K562 (cell line): ENCODE data around the gene AMOTL1. TPM values are rescaled to one million over a fixed set of nuclear protein-coding genes. Genes with fewer than 3 reads are reported as not detected.

Source experiments
- ATAC-seq: fragments of 200-7000 bp; cut with Tn5 transposase; 3 replicates; pipeline ENCODE4 v1.9.1; 2020; ENCODE audit warnings: moderate library complexity
- BruUV-seq: library from RNA; stranded (reverse); fragments of 400-500 nt; replicated peaks from 2 replicates; lab custom pipeline; 2021; lab: Mats Ljungman, UMichigan
- CTCF ChIA-PET: fragments of 300-600 bp; formaldehyde crosslinking; extraction: SDS; loops from one replicate; lab custom pipeline; 2021; ENCODE audit warnings: low intra/inter-chr PET ratio; lab: Yijun Ruan, JAX
- POLR2A ChIA-PET: fragments of 300-600, 350-650 bp; sonication (Branson Sonifier 250); formaldehyde crosslinking; extraction: SDS; loops from one replicate; lab custom pipeline; 2021; ENCODE audit warnings: antibody characterized with exemption, inconsistent platforms; lab: Yijun Ruan, JAX
- DNase-seq, 4 experiments: peaks; one replicate each; pipeline versions ENCODE4 v3.0.0 to v3.0.0-alpha.2; 2011 to 2018; ENCODE audit warnings: low spot score in 3 of 4, mixed read lengths in 3 of 4; ENCODE audit errors: extremely low read depth in 1 of 4
- FAIRE-seq: peaks from 2 replicates; lab custom pipeline; 2011; peaks lifted over from hg19 to GRCh38; lab: Jason Lieb, UNC
- H2AFZ ChIP-seq: 2 replicates; pipeline ENCODE4 v1.6.0; 2011; ENCODE audit warnings: low read depth, low read length, control low read depth, inconsistent platforms
- H3K27ac ChIP-seq: fragments of 200-600 bp; 3 replicates; pipeline ENCODE4 v1.8.0; 2011; ENCODE audit warnings: low read depth, mild to moderate bottlenecking, control low read depth, inconsistent platforms, low read length, moderate library complexity, mixed read lengths; ENCODE audit errors: extremely low read depth
- H3K27me3 ChIP-seq, 2 experiments: fragments of 300-600 bp in 1 of 2; 2 replicates in 1 of 2; 3 replicates in 1 of 2; pipeline versions ENCODE4 v1.6.0 to v1.8.0; 2011; ENCODE audit warnings: inconsistent platforms in 2 of 2, low read length in 2 of 2, mild to moderate bottlenecking in 1 of 2, mixed read lengths in 1 of 2, moderate library complexity in 1 of 2; ENCODE audit not compliant: control insufficient read depth in 2 of 2, insufficient read depth in 2 of 2
- H3K36me3 ChIP-seq: fragments of 300-600 bp; 3 replicates; pipeline ENCODE4 v1.8.0; 2011; ENCODE audit warnings: mild to moderate bottlenecking, low read length, inconsistent platforms; ENCODE audit not compliant: control insufficient read depth, insufficient read depth
- H3K4me1 ChIP-seq, 2 experiments: fragments of 200-600 bp in 1 of 2; replicated peaks in 1 of 2; 2 replicates in 1 of 2; 3 replicates in 1 of 2; pipeline versions ENCODE4 v1.5.1 to v1.8.0; 2011; ENCODE audit warnings: inconsistent platforms in 2 of 2, low read length in 2 of 2, mild to moderate bottlenecking in 1 of 2, mixed read lengths in 1 of 2, moderate library complexity in 1 of 2; ENCODE audit not compliant: control insufficient read depth in 2 of 2, insufficient read depth in 2 of 2
- H3K4me2 ChIP-seq: 2 replicates; pipeline ENCODE4 v1.6.1; 2011; ENCODE audit warnings: low read length, control low read depth, inconsistent platforms, mixed read lengths; ENCODE audit not compliant: insufficient read depth
- H3K4me3 ChIP-seq: fragments of 200-600 bp; sonication (generic), shearing (Covaris generic); 2 replicates; pipeline ENCODE4 v1.5.1; 2016; ENCODE audit warnings: control low read depth, inconsistent platforms
- H3K79me2 ChIP-seq: fragments of 200-600 bp; 3 replicates; pipeline ENCODE4 v1.8.0; 2011; ENCODE audit warnings: low read length, inconsistent platforms; ENCODE audit not compliant: control insufficient read depth, insufficient read depth
- H3K9ac ChIP-seq, 2 experiments: 2 replicates each; pipeline versions ENCODE4 v1.6.0 to v1.6.1; 2011; ENCODE audit warnings: low read depth in 2 of 2, low read length in 2 of 2, control low read depth in 1 of 2, inconsistent platforms in 1 of 2, mild to moderate bottlenecking in 1 of 2, mixed read lengths in 1 of 2; ENCODE audit not compliant: insufficient read depth in 1 of 2
- H3K9me1 ChIP-seq: one replicate; pipeline ENCODE4 v1.6.0; 2011; ENCODE audit warnings: inconsistent platforms, mild to moderate bottlenecking, low read length, moderate library complexity; ENCODE audit not compliant: control insufficient read depth, insufficient read depth
- H3K9me3 ChIP-seq: replicated peaks from 2 replicates; pipeline ENCODE4 v1.5.1; 2011; ENCODE audit warnings: low read depth, low read length, inconsistent platforms; ENCODE audit not compliant: control insufficient read depth, insufficient read depth
- H4K20me1 ChIP-seq: replicated peaks from 2 replicates; pipeline ENCODE4 v1.6.1; 2011; ENCODE audit warnings: low read length, inconsistent platforms, mixed read lengths; ENCODE audit not compliant: control insufficient read depth, insufficient read depth
- ZNF140 ChIP-seq: fragments of 250-450 bp; sonication (Bioruptor Pico); IDR thresholded peaks from 2 replicates; pipeline ENCODE4 v1.8.0; 2021; ENCODE audit warnings: moderate library complexity, mild to moderate bottlenecking, inconsistent platforms
- WGBS: fragments of 100-300 bp; shearing (Covaris generic); methylation state at CpG from one replicate; pipeline ENCODE4 v1.1.6; 2016; ENCODE audit warnings: low coverage, mixed read lengths; ENCODE audit not compliant: insufficient coverage; ENCODE audit errors: missing lambda C conversion rate; 5-methylcytosine and 5-hydroxymethylcytosine counted together
- in situ Hi-C: fragments of 300-500 bp; cut with MboI; formaldehyde crosslinking; loops from 4 replicates; pipeline ENCODE4 v1.15.0; 2018; ENCODE audit warnings: inconsistent platforms, mixed read lengths
- intact Hi-C: fragments of 100-400 bp; cut with micrococcal nuclease; formaldehyde crosslinking; loops from 2 replicates; pipeline ENCODE4 v1.14.2; 2022
- polyA plus RNA-seq, 8 experiments: library from polyadenylated mRNA; depleted of rRNA in 4 of 8; stranded (reverse) in 5 of 8; unstranded in 3 of 8; fragments of >200 nt; fragmentation: Nextera tagmentation in 2 of 8; fragmentation: Illumina TruSeq in 1 of 8; extraction: Ambion mirVana in 2 of 8; extraction: Trizol in 1 of 8; gene quantifications; 2 replicates each; pipeline versions ENCODE4 v1.2.1 to v1.2.3, GENCODE V29; 2011 to 2014; ENCODE audit warnings: inconsistent platforms in 1 of 8, missing spikeins in 1 of 8
- total RNA-seq, 7 experiments: library from RNA; depleted of rRNA in 6 of 7; stranded (reverse); fragments of >200 nt in 6 of 7; fragmentation: Illumina TruSeq in 2 of 7; extraction: Trizol in 2 of 7; gene quantifications; 2 replicates each; pipeline versions ENCODE4 v1.2.1 to v1.2.3, GENCODE V29; 2011 to 2021; ENCODE audit warnings: low replicate concordance in 1 of 7
- TF ChIP-seq, protein P1 (sequence below): fragments of 450-650 bp; IDR thresholded peaks from 2 replicates; pipeline ENCODE4 v1.6.1; 2016
- TF ChIP-seq, protein P2 (sequence below): sonication (generic); formaldehyde crosslinking; IDR thresholded peaks from 2 replicates; pipeline ENCODE4 v1.8.0; 2022; ENCODE audit warnings: mild to moderate bottlenecking, missing genetic modification reagents

Gene AMOTL1
- total and polyA plus RNA-seq, 9 of the 15 experiments (the other 6 are each of a cell fraction or from before 2014, with no cell fraction given) = 4.0 to 35.4 (median 14.0) TPM

DNA sequence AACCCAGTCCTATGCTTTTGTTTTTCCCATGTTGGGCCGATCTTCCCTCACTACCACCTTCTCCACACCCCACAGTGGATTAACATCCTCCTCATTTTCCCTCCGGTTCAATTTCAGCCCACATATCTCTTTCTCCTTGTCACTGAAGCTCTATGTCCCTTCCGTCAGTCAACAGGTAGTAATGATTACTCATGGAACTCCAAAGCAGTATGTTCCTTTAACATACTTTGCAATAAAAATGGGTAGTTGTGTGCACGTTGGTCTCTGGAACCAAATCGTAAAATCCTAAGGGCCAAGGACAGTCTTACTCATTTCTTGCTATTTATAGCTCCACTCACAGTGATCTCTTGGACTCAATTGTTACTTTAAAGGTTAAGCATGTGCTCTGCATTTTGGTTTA lies 20.2 kb downstream of the AMOTL1 start:
- H3K4me1 ChIP-seq = peaks cover 0 to 50% of the 10 kb centered on the region in 2 experiments; a peak in 3 of 5 replicates
- H3K27ac ChIP-seq = peak overlapping the region; percentile 26; the same call in 1 of the 3 replicates
- H3K36me3 ChIP-seq = no peaks in the 10 kb centered on the region
- no peaks in the 10 kb centered on the region; the same call in 1 of the 2 replicates for H4K20me1 ChIP-seq
- intact Hi-C loops = loop anchor here (5.0 kb wide), 1 partner anchor 109 kb away; no protein-coding TSS in a partner anchor
- no peak overlapping the region for H3K4me3 ChIP-seq
- no peak for FAIRE-seq
- no peaks in the 10 kb centered on the region for H3K27me3 ChIP-seq
- WGBS = 10% methylated on average over 5 of the region's 5 CpGs
- no peaks in the 10 kb centered on the region for H3K9me3 ChIP-seq
- no peak for ATAC-seq
- peak overlapping the region; percentile 23 for H3K4me2 ChIP-seq
- in situ Hi-C loops = no loop called here
- no TSS peak for BruUV-seq
- no peak overlapping the region for H2AFZ ChIP-seq
- H3K79me2 ChIP-seq = peaks cover 90% of the 10 kb centered on the region
- no peak overlapping the region for H3K9ac ChIP-seq
- no peak for DNase-seq
- ChIA-PET POLR2A (no interaction called here), CTCF (no interaction called here)
- no peaks in the 10 kb centered on the region for H3K9me1 ChIP-seq
- TF ChIP-seq, protein P1, sequence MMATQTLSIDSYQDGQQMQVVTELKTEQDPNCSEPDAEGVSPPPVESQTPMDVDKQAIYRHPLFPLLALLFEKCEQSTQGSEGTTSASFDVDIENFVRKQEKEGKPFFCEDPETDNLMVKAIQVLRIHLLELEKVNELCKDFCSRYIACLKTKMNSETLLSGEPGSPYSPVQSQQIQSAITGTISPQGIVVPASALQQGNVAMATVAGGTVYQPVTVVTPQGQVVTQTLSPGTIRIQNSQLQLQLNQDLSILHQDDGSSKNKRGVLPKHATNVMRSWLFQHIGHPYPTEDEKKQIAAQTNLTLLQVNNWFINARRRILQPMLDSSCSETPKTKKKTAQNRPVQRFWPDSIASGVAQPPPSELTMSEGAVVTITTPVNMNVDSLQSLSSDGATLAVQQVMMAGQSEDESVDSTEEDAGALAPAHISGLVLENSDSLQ = peak; percentile 19; the same call in 1 of the 2 replicates
- TF ChIP-seq, protein P2, sequence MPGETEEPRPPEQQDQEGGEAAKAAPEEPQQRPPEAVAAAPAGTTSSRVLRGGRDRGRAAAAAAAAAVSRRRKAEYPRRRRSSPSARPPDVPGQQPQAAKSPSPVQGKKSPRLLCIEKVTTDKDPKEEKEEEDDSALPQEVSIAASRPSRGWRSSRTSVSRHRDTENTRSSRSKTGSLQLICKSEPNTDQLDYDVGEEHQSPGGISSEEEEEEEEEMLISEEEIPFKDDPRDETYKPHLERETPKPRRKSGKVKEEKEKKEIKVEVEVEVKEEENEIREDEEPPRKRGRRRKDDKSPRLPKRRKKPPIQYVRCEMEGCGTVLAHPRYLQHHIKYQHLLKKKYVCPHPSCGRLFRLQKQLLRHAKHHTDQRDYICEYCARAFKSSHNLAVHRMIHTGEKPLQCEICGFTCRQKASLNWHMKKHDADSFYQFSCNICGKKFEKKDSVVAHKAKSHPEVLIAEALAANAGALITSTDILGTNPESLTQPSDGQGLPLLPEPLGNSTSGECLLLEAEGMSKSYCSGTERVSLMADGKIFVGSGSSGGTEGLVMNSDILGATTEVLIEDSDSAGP (CRISPR knock-in tag) = peak; percentile 75; the same call in 1 of the 2 replicates
- no peak for TF ChIP-seq ZNF140 (CRISPR knock-in tag)
